Fibroblast of pulmonary artery (primary cell): ENCODE results near the gene EPHA2.

Experiments
- DNase-seq: peaks from one replicate; pipeline ENCODE4 v3.0.0-alpha.2; 2010; ENCODE audit warnings: low read depth
- H3K4me3 ChIP-seq: replicated peaks from 2 replicates; pipeline ENCODE4 v1.5.1; 2011; ENCODE audit warnings: low read depth, mild to moderate bottlenecking, control low read depth, low read length, moderate library complexity
- TF ChIP-seq, protein P1 (sequence below): IDR thresholded peaks from 2 replicates; pipeline ENCODE4 v1.5.1; 2011; ENCODE audit warnings: mild to moderate bottlenecking, control low read depth, low read length, inconsistent platforms; ENCODE audit errors: missing control alignments

Gene EPHA2

DNA sequence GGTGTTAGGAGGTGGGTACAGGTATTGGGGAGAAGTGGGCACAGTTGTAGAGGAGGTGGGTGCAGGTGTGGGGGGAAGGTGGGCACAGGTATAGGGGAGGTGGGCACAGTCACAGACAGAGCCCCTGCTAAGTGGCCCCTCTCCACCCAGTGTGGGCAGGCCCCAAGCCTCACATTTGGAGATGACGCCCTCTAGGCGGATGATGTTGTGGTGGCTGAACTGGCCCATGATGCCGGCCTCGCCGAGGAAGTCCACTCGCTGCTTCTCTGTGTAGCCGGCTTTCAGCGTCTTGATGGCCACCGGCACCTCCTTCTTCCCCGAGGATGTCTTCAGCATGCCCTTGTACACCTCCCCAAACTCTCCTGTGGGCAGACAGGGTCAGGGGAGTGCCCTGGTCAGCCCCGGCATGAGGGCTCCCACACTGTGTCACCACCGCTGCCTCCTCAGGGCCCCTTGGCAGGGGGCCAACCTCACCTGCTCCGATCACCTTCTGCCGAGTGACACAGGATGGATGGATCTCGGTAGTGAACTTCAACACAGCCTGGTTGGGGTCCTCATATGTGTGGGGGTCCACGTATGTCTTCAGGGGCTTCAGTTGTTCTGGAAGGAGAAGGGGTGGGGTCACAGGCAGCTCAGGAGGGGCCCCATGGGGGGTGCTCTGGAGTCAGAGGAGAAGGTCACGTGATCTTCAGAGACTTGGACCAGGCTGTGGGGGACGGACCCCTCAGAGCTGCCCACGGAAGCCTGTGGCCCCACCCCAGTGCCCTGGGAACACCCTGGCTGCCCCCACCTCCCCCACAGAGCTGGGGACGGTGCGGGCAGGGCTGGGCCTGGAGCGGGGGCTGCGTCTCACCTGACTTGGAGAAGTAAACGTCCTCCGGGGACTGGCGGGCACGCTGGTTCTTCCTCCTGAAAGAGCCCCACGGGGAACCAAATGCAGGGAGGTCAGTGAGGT is 22.6 kb downstream of the EPHA2 start:
- no peak for DNase-seq
- TF ChIP-seq, protein P1, sequence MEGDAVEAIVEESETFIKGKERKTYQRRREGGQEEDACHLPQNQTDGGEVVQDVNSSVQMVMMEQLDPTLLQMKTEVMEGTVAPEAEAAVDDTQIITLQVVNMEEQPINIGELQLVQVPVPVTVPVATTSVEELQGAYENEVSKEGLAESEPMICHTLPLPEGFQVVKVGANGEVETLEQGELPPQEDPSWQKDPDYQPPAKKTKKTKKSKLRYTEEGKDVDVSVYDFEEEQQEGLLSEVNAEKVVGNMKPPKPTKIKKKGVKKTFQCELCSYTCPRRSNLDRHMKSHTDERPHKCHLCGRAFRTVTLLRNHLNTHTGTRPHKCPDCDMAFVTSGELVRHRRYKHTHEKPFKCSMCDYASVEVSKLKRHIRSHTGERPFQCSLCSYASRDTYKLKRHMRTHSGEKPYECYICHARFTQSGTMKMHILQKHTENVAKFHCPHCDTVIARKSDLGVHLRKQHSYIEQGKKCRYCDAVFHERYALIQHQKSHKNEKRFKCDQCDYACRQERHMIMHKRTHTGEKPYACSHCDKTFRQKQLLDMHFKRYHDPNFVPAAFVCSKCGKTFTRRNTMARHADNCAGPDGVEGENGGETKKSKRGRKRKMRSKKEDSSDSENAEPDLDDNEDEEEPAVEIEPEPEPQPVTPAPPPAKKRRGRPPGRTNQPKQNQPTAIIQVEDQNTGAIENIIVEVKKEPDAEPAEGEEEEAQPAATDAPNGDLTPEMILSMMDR, result no peak
- no peak overlapping the region for H3K4me3 ChIP-seq

DNA sequence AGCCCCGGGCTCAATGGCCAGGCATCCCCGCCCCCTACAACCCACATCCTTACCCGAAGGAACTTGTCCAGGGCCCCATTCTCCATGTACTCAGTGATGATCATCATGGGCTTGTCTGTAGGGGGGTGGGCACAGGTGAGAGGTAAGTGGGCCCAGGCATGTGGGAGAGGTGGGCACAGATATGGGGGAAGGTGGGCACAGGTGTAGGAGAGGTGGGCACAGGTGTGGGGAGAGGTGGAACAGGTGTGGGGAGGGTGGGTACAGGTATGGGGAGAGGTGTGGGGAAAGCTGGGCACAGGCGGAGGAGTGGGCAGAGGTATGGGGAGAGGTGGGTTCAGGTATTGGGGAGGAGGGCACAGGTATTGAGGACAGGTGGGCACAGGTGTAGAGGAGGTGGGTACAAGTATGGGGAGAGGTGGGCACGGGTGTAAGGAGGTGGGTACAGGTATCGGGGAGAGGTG is 23.5 kb downstream of the EPHA2 start:
- TF ChIP-seq, protein P1, result no peak
- H3K4me3 ChIP-seq, result no peak overlapping the region
- no peak for DNase-seq

DNA sequence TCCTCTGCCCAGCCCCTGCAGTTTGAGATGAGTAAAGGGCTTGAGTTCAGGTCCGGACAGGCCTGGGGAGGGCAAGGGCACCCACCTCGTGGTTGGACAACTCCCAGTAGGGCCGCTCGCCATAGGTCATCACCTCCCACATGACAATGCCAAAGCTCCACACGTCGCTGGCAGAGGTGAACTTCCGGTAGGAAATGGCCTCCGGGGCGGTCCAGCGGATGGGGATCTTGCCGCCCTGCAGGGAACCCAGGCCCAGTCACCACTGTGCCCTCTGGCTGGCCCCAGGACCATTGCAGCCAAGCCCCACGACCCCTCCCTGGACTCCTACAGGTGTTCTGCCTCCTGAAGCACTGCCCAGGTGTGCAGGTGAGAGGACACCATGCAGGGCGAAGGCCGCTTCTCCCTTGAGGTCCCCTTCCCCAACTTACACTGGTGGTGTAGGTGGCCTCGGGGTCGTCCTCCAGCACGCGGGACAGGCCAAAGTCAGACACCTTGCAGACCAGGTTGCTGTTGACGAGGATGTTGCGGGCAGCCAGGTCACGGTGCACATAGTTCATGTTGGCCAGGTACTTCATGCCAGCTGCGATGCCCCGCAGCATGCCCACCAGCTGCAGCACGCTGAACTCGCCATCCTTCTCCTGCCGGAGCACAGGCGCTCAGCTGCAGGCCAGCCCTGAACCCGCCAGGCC is 24.1 kb downstream of the EPHA2 start:
- TF ChIP-seq, protein P1, result no peak
- H3K4me3 ChIP-seq, result no peak overlapping the region
- DNase-seq, result no peak

DNA sequence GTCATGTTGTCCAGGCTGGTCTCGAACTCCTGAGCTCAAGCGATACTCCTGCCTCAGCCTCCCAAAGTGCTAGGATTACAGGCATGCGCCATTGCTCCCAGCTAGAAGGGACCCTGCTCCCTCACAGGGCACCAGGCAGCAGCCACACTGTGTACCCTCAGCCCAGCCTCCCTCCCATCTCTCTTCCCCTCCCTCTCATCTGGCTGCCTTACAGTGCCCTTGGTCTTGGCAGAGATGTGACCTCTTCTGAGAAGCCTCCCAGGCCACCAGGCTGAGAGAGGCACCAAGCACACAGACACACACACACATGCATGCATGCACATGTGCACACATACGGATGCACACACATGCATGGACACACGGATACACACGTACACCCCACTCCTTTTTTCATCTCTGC is 25.0 kb downstream of the EPHA2 start:
- TF ChIP-seq, protein P1, result no peak
- no peak overlapping the region for H3K4me3 ChIP-seq
- no peak for DNase-seq

DNA sequence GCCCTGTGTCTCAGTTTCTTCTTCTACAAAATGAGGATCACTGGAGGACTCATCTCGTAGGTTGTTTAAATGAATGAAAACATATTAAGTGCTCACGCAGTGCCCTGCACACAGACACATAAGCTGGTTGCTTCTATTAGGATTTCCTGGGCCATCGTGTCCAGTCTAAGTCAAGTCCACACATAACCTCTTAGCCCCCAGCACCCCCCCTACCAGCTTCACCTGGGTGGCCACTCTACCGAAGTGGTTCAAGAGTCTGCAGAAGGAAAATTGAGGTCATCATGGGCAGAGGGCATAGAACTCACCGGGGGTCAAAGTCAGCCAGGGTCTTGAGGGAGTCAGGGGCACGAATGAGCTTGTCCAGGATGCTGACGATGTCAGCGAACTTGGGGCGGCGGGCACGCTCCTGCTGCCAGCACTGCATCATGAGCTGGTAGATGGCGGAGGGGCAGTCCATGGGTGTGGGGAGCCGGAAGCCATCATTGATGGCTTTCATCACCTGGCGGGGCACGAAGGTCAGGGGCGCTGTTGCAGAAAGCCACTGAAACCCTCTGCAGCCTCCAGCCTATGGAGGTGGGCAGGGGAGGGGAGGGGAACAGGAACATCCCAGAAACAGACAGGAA is 25.8 kb downstream of the EPHA2 start:
- no peak overlapping the region for H3K4me3 ChIP-seq
- no peak for DNase-seq
- TF ChIP-seq, protein P1, result no peak

DNA sequence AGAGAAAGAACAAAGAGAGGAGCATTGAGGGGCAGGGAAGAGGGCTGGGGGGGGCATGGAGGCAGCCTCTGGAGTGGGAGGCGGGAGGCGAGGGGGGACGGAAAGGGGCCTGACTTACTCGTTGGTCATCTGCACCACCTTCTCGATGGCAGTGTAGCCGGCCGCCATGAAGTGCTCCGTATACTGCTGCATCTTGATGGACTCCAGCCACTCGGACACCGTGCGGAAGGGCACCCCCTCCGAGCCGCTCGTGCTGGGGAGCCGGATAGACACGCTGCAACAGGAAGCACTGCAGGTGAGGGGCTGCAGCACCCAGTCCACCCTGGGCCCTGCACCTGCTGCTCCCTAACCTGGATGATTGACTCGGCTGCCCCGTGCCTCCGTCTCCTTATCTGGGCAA is 26.6 kb downstream of the EPHA2 start:
- H3K4me3 ChIP-seq, result no peak overlapping the region
- TF ChIP-seq, protein P1, result no peak
- DNase-seq, result no peak
